NCI-H460 (cell line): ENCODE measurements around the gene TAS1R1. TPM values are rescaled to one million over a fixed set of nuclear protein-coding genes. Genes with fewer than 3 reads are reported as not detected.

ENCODE experiments used
- DNase-seq: peaks from one replicate; pipeline ENCODE4 v3.0.0-alpha.2; 2016; ENCODE audit warnings: low read depth; ENCODE audit errors: extremely low read depth
- small RNA-seq, 2 experiments: library from RNA; depleted of rRNA; stranded (forward); fragments of <200 nt; gene quantifications; one replicate each; pipeline ENCODE3, GENCODE V24; 2014
- total RNA-seq: library from RNA; depleted of rRNA; stranded (reverse); fragments of >200 nt; shearing (Covaris generic); gene quantifications from 2 replicates; pipeline ENCODE4 v1.2.3, GENCODE V29; 2014; rRNA removed

TAS1R1 gene
- total RNA-seq, 1 experiment from 2014 or later: not detected

- DNase-seq: no peak
Measured at GRCh38 chr1:6627031-6627430, 71.9 kb downstream of the TAS1R1 start.

GRCh38 chr1:6627841-6628545 is 72.9 kb downstream of the TAS1R1 start:
- no peak for DNase-seq

DNA sequence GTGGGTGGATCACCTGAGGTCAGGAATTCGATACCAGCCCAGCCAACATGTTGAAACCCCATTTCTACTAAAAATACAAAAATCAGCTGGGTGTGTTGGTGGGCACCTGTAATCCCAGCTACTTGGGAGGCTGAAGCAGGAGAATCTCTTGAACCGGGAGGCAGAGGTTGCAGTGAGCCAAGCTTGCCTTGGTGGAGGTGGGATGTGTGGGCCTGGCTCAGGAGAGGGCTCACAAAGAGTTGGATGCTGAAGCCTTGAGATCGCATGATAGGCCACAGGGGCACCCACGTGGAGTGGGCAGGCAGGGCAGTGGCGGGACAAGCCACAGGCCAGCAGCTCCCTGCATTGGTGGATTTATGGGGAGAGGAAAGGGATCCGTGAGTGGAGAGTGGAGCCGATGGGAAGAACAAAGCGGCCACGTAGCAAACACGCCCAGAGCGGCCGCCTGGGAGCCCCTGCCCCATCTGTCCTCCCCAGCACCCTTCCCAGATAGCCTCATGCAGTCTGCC is 73.9 kb downstream of the TAS1R1 start:
- DNase-seq: no peak

Small RNAs within 50 kb of the gene (small RNA-seq; reads per million reads assigned to genes)
- 0 reads per million in 2 experiments for gene RNU6-731P

Other genes starting within 250 kb of the TAS1R1 start
- gene ACOT7, start 161.5 kb upstream of the TAS1R1 start, total RNA-seq: 22.5 and 24.4 TPM in 2 replicates
- 0.57 and 1.0 TPM in 2 replicates for gene HES2, start 135.4 kb upstream of the TAS1R1 start, total RNA-seq
- gene ESPN, start 130.5 kb upstream of the TAS1R1 start, total RNA-seq: 0.17 TPM in 1 of 2 replicates, not detected in the other
- gene TNFRSF25, start 89.1 kb upstream of the TAS1R1 start, total RNA-seq: 3.3 and 4.2 TPM in 2 replicates
- 3.4 and 3.6 TPM in 2 replicates for gene PLEKHG5, start 63.6 kb upstream of the TAS1R1 start, total RNA-seq
- gene NOL9, start 794 bp upstream of the TAS1R1 start, total RNA-seq: 20.2 and 24.5 TPM in 2 replicates
- 8.2 and 13.2 TPM in 2 replicates for gene ZBTB48, start 24.7 kb downstream of the TAS1R1 start, total RNA-seq
- 14.3 and 14.5 TPM in 2 replicates for gene KLHL21, start 47.6 kb downstream of the TAS1R1 start, total RNA-seq
- gene PHF13, start 58.4 kb downstream of the TAS1R1 start, total RNA-seq: 4.4 and 4.9 TPM in 2 replicates
- 24.4 and 28.8 TPM in 2 replicates for gene THAP3, start 69.6 kb downstream of the TAS1R1 start, total RNA-seq
- gene DNAJC11, start 146.5 kb downstream of the TAS1R1 start, total RNA-seq: 41.1 and 41.5 TPM in 2 replicates
- 39.0 and 39.9 TPM in 2 replicates for gene CAMTA1, start 230.1 kb downstream of the TAS1R1 start, total RNA-seq